Esophagus squamous epithelium (tissue), 4 donors: ENCODE results near the gene TMEM167A.

Experiments used
- CTCF ChIP-seq, 6 experiments: fragments of 450-650 bp in 4 of 6; fragments of 200-600 bp in 2 of 6; sonication (generic) in 2 of 6; IDR thresholded peaks; one replicate each; pipeline ENCODE4 v1.5.1; 2016 to 2019; ENCODE audit warnings: antibody characterized with exemption in 6 of 6, mild to moderate bottlenecking in 4 of 6, moderate library complexity in 4 of 6
- POLR2A ChIP-seq, 4 donors: fragments of 450-650 bp; IDR thresholded peaks; one replicate each; pipeline ENCODE4 v1.6.1; 2017; ENCODE audit warnings: antibody characterized with exemption in 4 of 4, mild to moderate bottlenecking in 4 of 4, moderate library complexity in 3 of 4

DNA sequence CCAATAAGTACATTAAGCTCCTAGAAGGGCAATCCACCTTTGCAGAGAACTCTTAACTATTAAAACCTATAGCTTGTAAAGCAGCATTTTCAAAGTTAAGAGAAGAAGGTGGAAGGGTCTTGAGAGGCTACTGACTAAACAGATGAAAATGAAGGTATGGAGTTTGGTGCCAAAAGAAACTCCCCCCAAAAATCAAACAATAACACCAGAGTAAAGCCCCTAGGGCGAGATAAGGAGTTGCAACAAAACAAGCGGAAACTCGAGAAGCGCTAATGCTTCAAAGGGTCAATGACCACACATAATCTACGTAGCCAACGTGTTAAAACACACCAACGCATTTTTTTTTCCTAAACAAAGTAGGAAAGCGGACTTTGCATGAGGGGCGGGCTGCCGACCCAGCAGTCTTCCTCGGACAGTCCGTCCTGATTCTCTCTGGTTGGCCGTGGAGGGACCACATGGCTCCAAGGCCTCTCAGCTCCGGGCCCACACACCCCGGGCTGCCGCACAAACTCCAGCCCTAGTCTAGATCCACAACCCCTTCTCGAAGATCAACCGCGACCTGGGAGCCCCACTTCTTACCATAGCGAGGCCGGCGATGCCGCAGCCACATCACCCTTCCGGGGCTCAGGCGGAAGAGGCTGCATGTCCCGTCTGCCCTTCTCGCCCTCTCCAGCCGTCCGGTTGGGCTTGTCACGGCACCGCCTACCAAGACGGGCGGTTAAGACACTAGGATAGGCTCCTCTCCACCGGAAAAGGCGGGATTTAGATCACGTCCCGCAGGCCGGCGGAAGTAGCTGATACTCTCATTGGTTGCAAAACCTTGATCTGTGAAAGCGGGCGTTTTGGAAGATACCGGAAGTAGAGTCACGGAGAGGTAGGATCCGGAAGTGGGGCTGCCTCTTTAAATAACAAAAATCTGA, at the start of gene TMEM167A, which contains the start of gene XRCC4:
- TF ChIP-seq CTCF (IDR thresholded peaks at IDR 0.05) = no peak
- TF ChIP-seq POLR2A (IDR thresholded peaks at IDR 0.05) = peak in 3 of 4 donors; percentile 10 to 83 (median 75)
